Muscle of leg (tissue), 11 donors: ENCODE data around the gene ENTREP1. TPM values are rescaled to one million over a fixed set of nuclear protein-coding genes. Genes with fewer than 3 reads are reported as not detected.

ENCODE experiments used
- DNase-seq: peaks from one replicate; pipeline ENCODE4 v3.0.0; 2013
- H3K27ac ChIP-seq: one replicate; pipeline ENCODE4 v1.5.1; 2013; ENCODE audit warnings: mild to moderate bottlenecking, low read length, control low read depth
- H3K27me3 ChIP-seq: one replicate; pipeline ENCODE4 v1.6.1; 2013; ENCODE audit warnings: low read length; ENCODE audit not compliant: control insufficient read depth, insufficient read depth
- H3K36me3 ChIP-seq: one replicate; pipeline ENCODE4 v1.6.1; 2013; ENCODE audit warnings: low read length; ENCODE audit not compliant: control insufficient read depth, insufficient read depth
- H3K4me1 ChIP-seq: one replicate; pipeline ENCODE4 v1.6.1; 2013; ENCODE audit warnings: low read length; ENCODE audit not compliant: control insufficient read depth, insufficient read depth
- H3K4me3 ChIP-seq: one replicate; pipeline ENCODE4 v1.5.1; 2013; ENCODE audit warnings: low read length, control low read depth
- H3K9me3 ChIP-seq: replicated peaks from 2 replicates; pipeline ENCODE4 v1.6.1; 2013; ENCODE audit warnings: low read depth, low read length; ENCODE audit not compliant: control insufficient read depth
- WGBS: methylation state at CpG from one replicate; pipeline ENCODE4 v1.1.5; 2013; ENCODE audit warnings: missing lambda C conversion rate; ENCODE audit not compliant: insufficient coverage; 5-methylcytosine and 5-hydroxymethylcytosine counted together
- polyA plus RNA-seq, 8 donors: library from polyadenylated mRNA; unstranded; fragments of 120-200 nt; gene quantifications; one replicate each; pipeline versions ENCODE4 v1.2.1 to v1.2.3, GENCODE V29; 2013; ENCODE audit warnings: inconsistent platforms in 1 of 8, low replicate concordance in 1 of 8; ENCODE audit not compliant: insufficient read length in 8 of 8, insufficient read depth in 1 of 8
- total RNA-seq: library from RNA; stranded (reverse); fragments of 120-200 nt; gene quantifications from one replicate; pipeline ENCODE4 v1.2.4, GENCODE V29; 2013

ENTREP1 gene
- total and polyA plus RNA-seq, 9 donors: 12.6 to 56.5 (median 30.1) TPM

- no peak for DNase-seq
- Histone ChIP-seq H3K4me3 (no peak overlapping the region), H3K4me1 (no peaks in the 10 kb centered on the region), H3K9me3 (no peaks in the 10 kb centered on the region), H3K27me3 (no peaks in the 10 kb centered on the region), H3K27ac (peak overlapping the region; percentile 73), H3K36me3 (no peaks in the 10 kb centered on the region)
- WGBS: 92% methylated on average over 2 of the region's 4 CpGs
These were observed 32.8 kb downstream of the ENTREP1 start for GRCh38 chr9:69357821-69358220.

- H3K27me3 ChIP-seq: no peaks in the 10 kb centered on the region
- WGBS: 0% methylated on average over 1 of the region's 1 CpG
- no peak overlapping the region for H3K4me3 ChIP-seq
- no peak for DNase-seq
- H3K4me1 ChIP-seq: no peaks in the 10 kb centered on the region
- no peaks in the 10 kb centered on the region for H3K36me3 ChIP-seq
- H3K27ac ChIP-seq: no peak overlapping the region
- H3K9me3 ChIP-seq: no peaks in the 10 kb centered on the region
These were observed 38.2 kb downstream of the ENTREP1 start for GRCh38 chr9:69363191-69363590.

GRCh38 chr9:69364510-69365150 lies 39.6 kb downstream of the ENTREP1 start:
- no peak overlapping the region for H3K4me3 ChIP-seq
- H3K27ac ChIP-seq: no peak overlapping the region
- no peak for DNase-seq
- no peaks in the 10 kb centered on the region for H3K27me3 ChIP-seq
- H3K4me1 ChIP-seq: no peaks in the 10 kb centered on the region
- WGBS: 92% methylated on average over 2 of the region's 3 CpGs
- no peaks in the 10 kb centered on the region for H3K9me3 ChIP-seq
- no peaks in the 10 kb centered on the region for H3K36me3 ChIP-seq

DNA sequence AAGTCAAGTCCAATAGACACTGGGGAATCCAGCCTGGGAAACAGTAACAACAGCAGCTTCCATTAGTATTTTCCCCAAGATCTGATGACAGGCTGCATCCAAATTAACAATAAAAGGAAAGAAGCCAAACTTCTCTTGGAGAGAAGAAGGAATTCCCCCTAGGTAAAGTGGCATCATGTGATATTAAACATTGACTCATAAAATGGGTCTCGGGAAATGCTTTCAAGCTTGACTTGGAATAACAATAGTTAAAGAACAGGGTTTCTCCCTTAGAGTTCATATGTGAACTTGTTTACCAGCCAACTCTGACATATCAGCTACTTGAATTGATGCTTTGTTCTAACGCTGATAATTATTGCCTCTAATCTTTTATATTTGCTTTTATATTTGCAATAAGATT lies 45.4 kb downstream of the ENTREP1 start:
- no CpG with 5 or more reads among the region's 2 CpGs for WGBS
- Histone ChIP-seq H3K27ac (no peak overlapping the region), H3K4me1 (no peaks in the 10 kb centered on the region), H3K4me3 (no peak overlapping the region), H3K27me3 (no peaks in the 10 kb centered on the region), H3K36me3 (no peaks in the 10 kb centered on the region), H3K9me3 (no peaks in the 10 kb centered on the region)
- DNase-seq: no peak

DNA sequence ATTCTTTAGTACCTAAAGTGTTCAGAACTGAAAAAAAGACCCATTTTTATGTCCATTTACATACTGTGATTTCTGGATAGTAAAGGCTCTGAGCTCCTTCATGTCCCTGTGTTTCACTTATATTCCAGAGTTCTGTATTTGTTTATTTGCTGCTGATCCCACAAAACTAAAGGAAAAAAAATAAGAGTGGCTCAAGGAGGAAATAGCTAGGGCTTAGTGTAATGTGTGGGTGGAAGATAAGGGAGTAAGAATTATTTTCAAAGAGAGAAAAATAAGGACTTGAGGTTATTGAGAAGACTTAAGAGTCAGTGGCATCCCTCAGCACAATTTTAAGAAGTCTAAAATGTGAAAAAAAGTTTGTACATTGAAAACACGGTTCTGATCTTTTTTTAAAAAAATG lies 46.0 kb downstream of the ENTREP1 start:
- no CpG with 5 or more reads among the region's 1 CpG for WGBS
- no peak for DNase-seq
- no peak overlapping the region for H3K4me3 ChIP-seq
- no peaks in the 10 kb centered on the region for H3K4me1 ChIP-seq
- H3K36me3 ChIP-seq: peaks cover 2% of the 10 kb centered on the region
- H3K27ac ChIP-seq: no peak overlapping the region
- no peaks in the 10 kb centered on the region for H3K9me3 ChIP-seq
- no peaks in the 10 kb centered on the region for H3K27me3 ChIP-seq

- no peaks in the 10 kb centered on the region for H3K9me3 ChIP-seq
- 59% methylated on average over 3 of the region's 3 CpGs for WGBS
- H3K4me3 ChIP-seq: no peak overlapping the region
- no peaks in the 10 kb centered on the region for H3K27me3 ChIP-seq
- peak overlapping the region; percentile 42 for H3K27ac ChIP-seq
- H3K36me3 ChIP-seq: peaks cover 6% of the 10 kb centered on the region
- peak; percentile 32 for DNase-seq
- peaks cover 29% of the 10 kb centered on the region for H3K4me1 ChIP-seq
These were observed 51.6 kb downstream of the ENTREP1 start for GRCh38 chr9:69376651-69377050.

DNA sequence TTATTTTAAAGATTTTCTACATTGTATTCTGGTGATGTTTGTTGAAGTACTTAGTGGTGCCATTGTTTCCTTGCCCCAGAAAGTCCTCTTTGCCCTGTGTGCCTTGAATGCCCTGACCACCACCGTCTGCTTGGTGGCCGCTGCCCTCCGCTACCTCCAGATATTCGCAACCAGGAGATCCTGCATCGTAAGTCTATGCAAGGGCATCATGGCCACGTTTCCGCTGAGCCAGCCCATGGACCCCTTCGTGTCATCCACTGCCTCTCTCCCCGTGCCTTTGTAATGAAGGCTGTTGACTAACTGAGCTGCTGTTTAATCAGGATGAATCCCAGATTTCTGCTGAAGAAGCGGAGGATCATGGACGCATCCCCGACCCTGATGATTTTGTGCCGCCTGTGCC lies 52.3 kb downstream of the ENTREP1 start:
- Histone ChIP-seq H3K4me3 (no peak overlapping the region), H3K4me1 (peaks cover 35% of the 10 kb centered on the region), H3K27ac (no peak overlapping the region), H3K36me3 (peaks cover 6% of the 10 kb centered on the region), H3K9me3 (no peaks in the 10 kb centered on the region), H3K27me3 (no peaks in the 10 kb centered on the region)
- DNase-seq: no peak
- WGBS: 95% methylated on average over 13 of the region's 13 CpGs

DNA sequence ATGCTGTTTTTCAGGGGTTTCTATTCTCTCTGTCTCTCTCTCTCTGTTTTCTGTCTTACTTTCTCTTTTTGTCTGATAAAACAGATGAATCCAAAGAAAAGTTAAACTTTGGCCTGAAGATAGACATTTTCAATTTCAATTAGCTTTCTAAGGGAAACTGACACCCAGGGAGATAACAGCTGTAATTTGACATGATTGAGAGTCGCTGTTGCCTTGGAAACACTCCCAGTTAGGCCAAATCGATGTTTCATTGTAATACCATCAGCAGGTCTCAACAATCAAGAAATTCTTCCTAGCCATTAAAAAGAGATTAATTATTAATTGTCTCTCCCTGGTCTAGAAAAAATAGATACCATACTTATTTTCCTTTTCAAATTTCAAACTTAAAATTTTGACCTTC lies 53.0 kb downstream of the ENTREP1 start:
- DNase-seq: no peak
- Histone ChIP-seq H3K4me3 (no peak overlapping the region), H3K36me3 (peaks cover 6% of the 10 kb centered on the region), H3K9me3 (no peaks in the 10 kb centered on the region), H3K27me3 (no peaks in the 10 kb centered on the region), H3K27ac (no peak overlapping the region), H3K4me1 (peaks cover 36% of the 10 kb centered on the region)
- no CpG with 5 or more reads among the region's 2 CpGs for WGBS

DNA sequence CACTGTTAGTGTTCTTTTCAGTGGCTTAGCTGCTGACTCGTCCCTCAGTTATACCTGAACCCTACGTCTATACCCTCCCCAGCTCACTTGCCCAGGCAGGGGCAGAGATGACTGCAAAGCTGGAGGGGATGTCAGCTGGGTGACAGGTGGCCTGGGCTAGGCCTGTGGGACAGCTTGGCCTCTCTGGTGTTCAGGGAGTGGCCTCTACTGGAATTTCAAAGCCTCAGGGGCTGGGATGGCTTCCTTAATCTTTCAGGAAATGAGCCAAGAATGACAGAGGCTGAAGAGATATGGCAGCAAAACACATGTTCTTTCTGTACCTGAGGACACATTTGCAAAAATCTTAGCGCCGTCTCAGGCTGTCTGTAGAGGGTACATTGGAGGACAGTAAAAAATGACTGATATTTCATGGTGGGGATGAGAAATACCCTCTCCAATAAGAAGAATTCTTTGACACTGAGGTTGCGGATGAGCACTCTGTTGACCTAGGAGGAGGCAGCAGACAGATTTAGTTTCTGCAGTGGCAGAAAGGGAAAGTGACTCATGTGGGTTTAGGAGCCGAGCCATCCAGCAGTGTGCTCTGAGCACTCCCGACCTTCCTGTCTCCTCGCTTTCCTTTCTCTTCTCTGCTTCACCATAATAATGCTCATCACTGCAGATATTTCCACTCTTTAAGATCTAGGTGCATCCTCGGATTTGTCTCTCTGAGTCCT lies 54.4 kb downstream of the ENTREP1 start:
- Histone ChIP-seq H3K27ac (peak overlapping the region; percentile 81), H3K36me3 (peaks cover 10% of the 10 kb centered on the region), H3K4me3 (no peak overlapping the region), H3K9me3 (no peaks in the 10 kb centered on the region), H3K4me1 (peaks cover 36% of the 10 kb centered on the region), H3K27me3 (no peaks in the 10 kb centered on the region)
- peak; percentile 77 for DNase-seq
- WGBS: 58% methylated on average over 3 of the region's 9 CpGs

GRCh38 chr9:69380301-69380700 lies 55.3 kb downstream of the ENTREP1 start:
- Histone ChIP-seq H3K4me3 (no peak overlapping the region), H3K27ac (peak overlapping the region; percentile 81), H3K9me3 (no peaks in the 10 kb centered on the region), H3K4me1 (peaks cover 36% of the 10 kb centered on the region), H3K36me3 (peaks cover 10% of the 10 kb centered on the region), H3K27me3 (no peaks in the 10 kb centered on the region)
- WGBS: 80% methylated on average over 1 of the region's 6 CpGs
- peak; percentile 28 for DNase-seq
